A673 (cell line): ENCODE results near the gene CHD3.

Experiments
- EZH2 ChIP-seq: fragments of 200-600 bp; sonication (generic); IDR thresholded peaks from 2 replicates; pipeline ENCODE4 v1.6.1; 2017; ENCODE audit warnings: borderline replicate concordance, low read depth, mild to moderate bottlenecking, mixed read lengths, antibody characterized with exemption, low read length; ENCODE audit not compliant: poor library complexity, severe bottlenecking
- TF ChIP-seq, protein P1 (sequence below): fragments of 300-800, 200-600 bp; sonication (generic); conservative IDR thresholded peaks from 2 replicates; pipeline ENCODE4 v1.5.1; 2017; ENCODE audit warnings: low read depth, mild to moderate bottlenecking, antibody characterized with exemption, low read length, moderate library complexity, mixed read lengths

DNA sequence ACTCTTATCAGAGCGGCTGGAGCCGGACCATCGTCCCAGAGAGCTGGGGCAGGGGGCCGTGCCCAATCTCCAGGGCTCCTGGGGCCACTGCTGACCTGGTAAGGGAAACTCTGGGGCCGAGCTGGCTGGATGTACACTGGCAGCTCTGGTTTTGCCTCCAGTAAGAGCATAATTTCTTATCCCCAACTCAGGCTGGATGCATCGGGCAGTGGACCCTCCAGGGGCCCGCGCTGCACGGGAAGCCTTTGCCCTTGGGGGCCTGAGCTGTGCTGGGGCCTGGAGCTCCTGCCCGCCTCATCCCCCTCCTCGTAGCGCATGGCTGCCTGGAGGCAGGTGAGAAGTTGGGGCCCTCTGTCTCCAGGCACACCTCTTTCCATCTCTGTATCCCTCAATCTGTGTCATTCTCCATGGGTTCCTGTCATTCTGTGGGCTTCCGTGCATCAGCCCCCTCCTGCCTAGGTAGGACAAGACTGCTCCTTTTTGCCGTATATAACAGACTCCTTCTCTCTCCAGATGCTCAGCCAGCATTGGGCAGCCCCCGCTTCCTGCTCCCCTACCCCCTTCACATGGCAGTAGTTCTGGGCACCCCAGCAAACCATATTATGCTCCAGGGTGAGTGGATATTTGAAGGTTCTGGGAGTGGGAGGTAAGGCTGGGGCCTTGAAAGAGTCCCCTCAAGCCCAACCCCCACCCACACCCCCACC is 43.1 kb upstream of the CHD3 start:
- TF ChIP-seq, protein P1, sequence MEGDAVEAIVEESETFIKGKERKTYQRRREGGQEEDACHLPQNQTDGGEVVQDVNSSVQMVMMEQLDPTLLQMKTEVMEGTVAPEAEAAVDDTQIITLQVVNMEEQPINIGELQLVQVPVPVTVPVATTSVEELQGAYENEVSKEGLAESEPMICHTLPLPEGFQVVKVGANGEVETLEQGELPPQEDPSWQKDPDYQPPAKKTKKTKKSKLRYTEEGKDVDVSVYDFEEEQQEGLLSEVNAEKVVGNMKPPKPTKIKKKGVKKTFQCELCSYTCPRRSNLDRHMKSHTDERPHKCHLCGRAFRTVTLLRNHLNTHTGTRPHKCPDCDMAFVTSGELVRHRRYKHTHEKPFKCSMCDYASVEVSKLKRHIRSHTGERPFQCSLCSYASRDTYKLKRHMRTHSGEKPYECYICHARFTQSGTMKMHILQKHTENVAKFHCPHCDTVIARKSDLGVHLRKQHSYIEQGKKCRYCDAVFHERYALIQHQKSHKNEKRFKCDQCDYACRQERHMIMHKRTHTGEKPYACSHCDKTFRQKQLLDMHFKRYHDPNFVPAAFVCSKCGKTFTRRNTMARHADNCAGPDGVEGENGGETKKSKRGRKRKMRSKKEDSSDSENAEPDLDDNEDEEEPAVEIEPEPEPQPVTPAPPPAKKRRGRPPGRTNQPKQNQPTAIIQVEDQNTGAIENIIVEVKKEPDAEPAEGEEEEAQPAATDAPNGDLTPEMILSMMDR: no peak
- TF ChIP-seq EZH2: no peak
